ENCODE results near the gene RAB9A. TPM values are rescaled to one million over a fixed set of nuclear protein-coding genes. Genes with fewer than 3 reads are reported as not detected.

RAB9A gene
- total and polyA plus RNA-seq, 9 of the 15 experiments (the other 6 are each of a cell fraction or from before 2014, with no cell fraction given): 13.5 to 20.8 (median 17.7) TPM

- WGBS (ENCODE audit: insufficient coverage, low coverage, missing lambda C conversion rate): 16% methylated on average over 2 of the region's 2 CpGs
- H3K4me2 ChIP-seq (ENCODE audit: insufficient read depth, low read length): no peak overlapping the region
- H3K79me2 ChIP-seq (ENCODE audit: control insufficient read depth, insufficient read depth, low read length): no peaks in the 10 kb centered on the region
- no TSS peak for BruUV-seq (replicated peaks)
- in situ Hi-C loops (cut with MboI): loop anchor here (5.0 kb wide), 1 partner anchor 96 kb away; the partner anchor contains the start of gene TCEANC
- peaks cover 78% of the 10 kb centered on the region for H3K36me3 ChIP-seq (ENCODE audit: control insufficient read depth, insufficient read depth, low read length)
- H3K4me3 ChIP-seq: no peak overlapping the region
- H3K27ac ChIP-seq (ENCODE audit: extremely low read depth, low read depth, low read length): no peak overlapping the region
- CTCF ChIA-PET (ENCODE audit: low intra/inter-chr PET ratio): interaction anchor here (0.7 to 2.6 kb wide), 2 partner anchors 9 to 89 kb away, joined by 3 to 19 read pairs; no protein-coding TSS in a partner anchor
- H2AFZ ChIP-seq (ENCODE audit: low read depth, low read length): no peak overlapping the region
- no peaks in the 10 kb centered on the region for H3K9me3 ChIP-seq (replicated peaks; ENCODE audit: control insufficient read depth, insufficient read depth, low read depth, low read length)
- intact Hi-C loops (cut with micrococcal nuclease): loop anchor here (1.0 kb wide), 1 partner anchor 90 kb away; no protein-coding TSS in a partner anchor
- H3K27me3 ChIP-seq (ENCODE audit: control insufficient read depth in 2 of 2, insufficient read depth in 2 of 2, low read length in 2 of 2): no peaks in the 10 kb centered on the region
- POLR2A ChIA-PET: no interaction called here
- H4K20me1 ChIP-seq (replicated peaks; ENCODE audit: control insufficient read depth, insufficient read depth, low read length): no peaks in the 10 kb centered on the region
- no peak overlapping the region for H3K9ac ChIP-seq (ENCODE audit: insufficient read depth in 1 of 2, low read depth in 2 of 2, low read length in 2 of 2)
- no peaks in the 10 kb centered on the region for H3K9me1 ChIP-seq (ENCODE audit: control insufficient read depth, insufficient read depth, low read length)
- H3K4me1 ChIP-seq (replicated peaks in 1 of 2; ENCODE audit: control insufficient read depth in 2 of 2, insufficient read depth in 2 of 2, low read length in 2 of 2): no peaks in the 10 kb centered on the region
- ATAC-seq (peak; percentile 89), FAIRE-seq (no peak), DNase-seq (ENCODE audit: extremely low read depth in 1 of 4, low spot score in 3 of 4) (peak; percentile 10 to 51 (median 16))
- TF ChIP-seq POU5F1 (IDR thresholded peaks at IDR 0.05; ENCODE audit: borderline replicate concordance, low read depth, low read length, partially characterized antibody) (no peak), ZNF124 (CRISPR knock-in tag; IDR thresholded peaks at IDR 0.05) (no peak), CTCF (IDR thresholded peaks at IDR 0.05 in 2 of 3, conservative IDR thresholded peaks at IDR 0.05 in 1 of 3; ENCODE audit: insufficient read depth in 2 of 3, low read depth in 1 of 3, low read length in 3 of 3) (peak; percentile 31 to 67 (median 49); a peak in 5 of 6 replicates), CREB3L1 (IDR thresholded peaks at IDR 0.05; ENCODE audit: borderline replicate concordance, low read depth) (no peak), SRSF3 (IDR thresholded peaks at IDR 0.05; ENCODE audit: insufficient read depth, low read length) (no peak), SFPQ (IDR thresholded peaks at IDR 0.05; ENCODE audit: low read depth, low read length) (no peak), RAD21 (CRISPR knock-in tag; conservative IDR thresholded peaks at IDR 0.05 in 1 of 2, IDR thresholded peaks at IDR 0.05 in 1 of 2) (peak; percentile 46 to 62)
Measured at GRCh38 chrX:13747836-13748235, 58.9 kb downstream of the RAB9A start.
